ENCODE results near the gene ACTG2.
"Not testable (repeated sequence)": the region's sequence is repeated elsewhere in the genome, so short reads cannot be mapped to it uniquely, and the experiment has no call there.

ACTG2 gene

GRCh38 chr2:73901143-73901542 lies 8.3 kb downstream of the ACTG2 start:
- no peak overlapping the region for H4K8ac ChIP-seq (ENCODE audit: low read depth, low read length)
- no peak overlapping the region for H2BK15ac ChIP-seq (ENCODE audit: low read length)
- no peak for DNase-seq (ENCODE audit: low spot score)
- no peak overlapping the region for H3K9ac ChIP-seq (ENCODE audit: low read depth, low read length, poor library complexity)
- no peak overlapping the region for H3K27ac ChIP-seq (replicated peaks; ENCODE audit: low read length)
- no peak overlapping the region for H3K14ac ChIP-seq (ENCODE audit: low read length)
- H3K4me3 ChIP-seq (ENCODE audit: low read length in 2 of 2) = no peak overlapping the region
- H3K23ac ChIP-seq (ENCODE audit: low read depth, low read length, poor library complexity) = no peak overlapping the region
- H2BK12ac ChIP-seq (ENCODE audit: low read length) = no peak overlapping the region
- peaks cover 2 to 13% of the 10 kb centered on the region in 2 donors for H3K4me1 ChIP-seq (ENCODE audit: control insufficient read depth in 2 of 2, insufficient read depth in 1 of 2, low read depth in 1 of 2, low read length in 2 of 2)
- H3K9me3 ChIP-seq (replicated peaks in 1 of 2; ENCODE audit: control insufficient read depth in 2 of 2, insufficient read depth in 1 of 2, low read depth in 1 of 2, low read length in 2 of 2) = no peaks in the 10 kb centered on the region
- H3K18ac ChIP-seq (ENCODE audit: low read length) = no peak overlapping the region
- H2BK120ac ChIP-seq (ENCODE audit: low read depth, low read length) = no peak overlapping the region
- H3K36me3 ChIP-seq (replicated peaks in 1 of 2; ENCODE audit: control insufficient read depth in 2 of 2, insufficient read depth in 2 of 2, low read length in 2 of 2) = no peaks in the 10 kb centered on the region
- no peak overlapping the region for H4K91ac ChIP-seq (ENCODE audit: low read depth, low read length, poor library complexity)
- no peak overlapping the region for H3K4ac ChIP-seq (ENCODE audit: low read length)
- peaks cover 0 to 3% (median 0%) of the 10 kb centered on the region in 3 experiments for H3K27me3 ChIP-seq (ENCODE audit: control insufficient read depth in 3 of 3, insufficient read depth in 3 of 3, low read depth in 1 of 3, low read length in 3 of 3)
- no CpG with 5 or more reads among the region's 10 CpGs for whole genome bisulfite sequencing, 2 donors (ENCODE audit: extremely low coverage in 2 of 2, insufficient read length in 2 of 2, insufficient replicate concordance in 1 of 2)
- H2AK5ac ChIP-seq (ENCODE audit: low read depth, low read length) = no peak overlapping the region
- H2AFZ ChIP-seq (ENCODE audit: low read length) = no peak overlapping the region
- H3K79me1 ChIP-seq (ENCODE audit: low read depth, low read length) = no peaks in the 10 kb centered on the region
- no peak overlapping the region for H2BK5ac ChIP-seq (ENCODE audit: low read length)
- H3K4me2 ChIP-seq (ENCODE audit: insufficient read depth, low read length, poor library complexity, severe bottlenecking) = no peak overlapping the region

GRCh38 chr2:73902284-73902683 lies 9.5 kb downstream of the ACTG2 start:
- Histone ChIP-seq H3K27me3 (ENCODE audit: control insufficient read depth in 3 of 3, insufficient read depth in 3 of 3, low read depth in 1 of 3, low read length in 3 of 3) (peaks cover 0 to 3% (median 0%) of the 10 kb centered on the region in 3 experiments), H3K9me3 (replicated peaks in 1 of 2; ENCODE audit: control insufficient read depth in 2 of 2, insufficient read depth in 1 of 2, low read depth in 1 of 2, low read length in 2 of 2) (no peaks in the 10 kb centered on the region), H2AFZ (ENCODE audit: low read length) (no peak overlapping the region), H3K79me1 (ENCODE audit: low read depth, low read length) (no peaks in the 10 kb centered on the region), H3K4me2 (ENCODE audit: insufficient read depth, low read length, poor library complexity, severe bottlenecking) (no peak overlapping the region), H3K27ac (replicated peaks; ENCODE audit: low read length) (no peak overlapping the region), H3K4ac (ENCODE audit: low read length) (no peak overlapping the region), H4K91ac (ENCODE audit: low read depth, low read length, poor library complexity) (no peak overlapping the region), H3K14ac (ENCODE audit: low read length) (no peak overlapping the region), H3K36me3 (replicated peaks in 1 of 2; ENCODE audit: control insufficient read depth in 2 of 2, insufficient read depth in 2 of 2, low read length in 2 of 2) (no peaks in the 10 kb centered on the region), H2BK15ac (ENCODE audit: low read length) (no peak overlapping the region), H2BK5ac (ENCODE audit: low read length) (no peak overlapping the region), H3K4me3 (ENCODE audit: low read length in 2 of 2) (no peak overlapping the region), H4K8ac (ENCODE audit: low read depth, low read length) (no peak overlapping the region), H2AK5ac (ENCODE audit: low read depth, low read length) (no peak overlapping the region), H3K18ac (ENCODE audit: low read length) (no peak overlapping the region), H2BK12ac (ENCODE audit: low read length) (no peak overlapping the region), H2BK120ac (ENCODE audit: low read depth, low read length) (no peak overlapping the region), H3K23ac (ENCODE audit: low read depth, low read length, poor library complexity) (no peak overlapping the region), H3K9ac (ENCODE audit: low read depth, low read length, poor library complexity) (no peak overlapping the region), H3K4me1 (ENCODE audit: control insufficient read depth in 2 of 2, insufficient read depth in 1 of 2, low read depth in 1 of 2, low read length in 2 of 2) (peaks cover 0 to 2% of the 10 kb centered on the region in 2 donors)
- WGBS, 2 donors (ENCODE audit: extremely low coverage in 2 of 2, insufficient read length in 2 of 2, insufficient replicate concordance in 1 of 2) = no CpG with 5 or more reads among the region's 4 CpGs
- DNase-seq (ENCODE audit: low spot score) = no peak

- Histone ChIP-seq H4K91ac (ENCODE audit: low read depth, low read length, poor library complexity) (no peak overlapping the region), H3K27me3 (ENCODE audit: control insufficient read depth in 3 of 3, insufficient read depth in 3 of 3, low read depth in 1 of 3, low read length in 3 of 3) (no peaks in the 10 kb centered on the region), H2AK5ac (ENCODE audit: low read depth, low read length) (no peak overlapping the region), H3K79me1 (ENCODE audit: low read depth, low read length) (no peaks in the 10 kb centered on the region), H3K4ac (ENCODE audit: low read length) (no peak overlapping the region), H3K4me3 (ENCODE audit: low read length in 2 of 2) (no peak overlapping the region), H3K23ac (ENCODE audit: low read depth, low read length, poor library complexity) (no peak overlapping the region), H3K18ac (ENCODE audit: low read length) (no peak overlapping the region), H3K9ac (ENCODE audit: low read depth, low read length, poor library complexity) (no peak overlapping the region), H2BK5ac (ENCODE audit: low read length) (no peak overlapping the region), H2BK15ac (ENCODE audit: low read length) (no peak overlapping the region), H3K9me3 (replicated peaks in 1 of 2; ENCODE audit: control insufficient read depth in 2 of 2, insufficient read depth in 1 of 2, low read depth in 1 of 2, low read length in 2 of 2) (no peaks in the 10 kb centered on the region), H2BK120ac (ENCODE audit: low read depth, low read length) (no peak overlapping the region), H3K36me3 (replicated peaks in 1 of 2; ENCODE audit: control insufficient read depth in 2 of 2, insufficient read depth in 2 of 2, low read length in 2 of 2) (no peaks in the 10 kb centered on the region), H2BK12ac (ENCODE audit: low read length) (no peak overlapping the region), H3K4me2 (ENCODE audit: insufficient read depth, low read length, poor library complexity, severe bottlenecking) (no peak overlapping the region), H3K14ac (ENCODE audit: low read length) (no peak overlapping the region), H2AFZ (ENCODE audit: low read length) (no peak overlapping the region), H4K8ac (ENCODE audit: low read depth, low read length) (no peak overlapping the region), H3K27ac (replicated peaks; ENCODE audit: low read length) (no peak overlapping the region), H3K4me1 (ENCODE audit: control insufficient read depth in 2 of 2, insufficient read depth in 1 of 2, low read depth in 1 of 2, low read length in 2 of 2) (no peaks in the 10 kb centered on the region)
- no peak for DNase-seq (ENCODE audit: low spot score)
- no CpG with 5 or more reads among the region's 4 CpGs for WGBS, 2 donors (ENCODE audit: extremely low coverage in 2 of 2, insufficient read length in 2 of 2, insufficient replicate concordance in 1 of 2)
These were observed 10.5 kb downstream of the ACTG2 start for GRCh38 chr2:73903313-73903712.

GRCh38 chr2:73903949-73904613 lies 11.3 kb downstream of the ACTG2 start:
- not testable (repeated sequence) for H3K23ac ChIP-seq (ENCODE audit: low read depth, low read length, poor library complexity); DNase-seq (ENCODE audit: low spot score); H3K36me3 ChIP-seq (replicated peaks in 1 of 2; ENCODE audit: control insufficient read depth in 2 of 2, insufficient read depth in 2 of 2, low read length in 2 of 2); H2BK12ac ChIP-seq (ENCODE audit: low read length); H4K8ac ChIP-seq (ENCODE audit: low read depth, low read length); H3K9me3 ChIP-seq (replicated peaks in 1 of 2; ENCODE audit: control insufficient read depth in 2 of 2, insufficient read depth in 1 of 2, low read depth in 1 of 2, low read length in 2 of 2); H3K4me1 ChIP-seq (ENCODE audit: control insufficient read depth in 2 of 2, insufficient read depth in 1 of 2, low read depth in 1 of 2, low read length in 2 of 2); H3K9ac ChIP-seq (ENCODE audit: low read depth, low read length, poor library complexity); H3K4me3 ChIP-seq (ENCODE audit: low read length in 2 of 2); H2AFZ ChIP-seq (ENCODE audit: low read length); H3K4me2 ChIP-seq (ENCODE audit: insufficient read depth, low read length, poor library complexity, severe bottlenecking); H3K27ac ChIP-seq (replicated peaks; ENCODE audit: low read length); H3K14ac ChIP-seq (ENCODE audit: low read length); H2BK15ac ChIP-seq (ENCODE audit: low read length); H2BK5ac ChIP-seq (ENCODE audit: low read length); H4K91ac ChIP-seq (ENCODE audit: low read depth, low read length, poor library complexity); H3K4ac ChIP-seq (ENCODE audit: low read length); H3K79me1 ChIP-seq (ENCODE audit: low read depth, low read length); H2BK120ac ChIP-seq (ENCODE audit: low read depth, low read length); H2AK5ac ChIP-seq (ENCODE audit: low read depth, low read length); H3K18ac ChIP-seq (ENCODE audit: low read length); H3K27me3 ChIP-seq (ENCODE audit: control insufficient read depth in 3 of 3, insufficient read depth in 3 of 3, low read depth in 1 of 3, low read length in 3 of 3)
- WGBS, 2 donors (ENCODE audit: extremely low coverage in 2 of 2, insufficient read length in 2 of 2, insufficient replicate concordance in 1 of 2) = no CpG with 5 or more reads among the region's 5 CpGs
